ENCODE results near the gene NSUN3. TPM values are rescaled to one million over a fixed set of nuclear protein-coding genes. Genes with fewer than 3 reads are reported as not detected.

Gene NSUN3
- total RNA-seq = 10.4 and 11.7 TPM in 2 replicates

DNA sequence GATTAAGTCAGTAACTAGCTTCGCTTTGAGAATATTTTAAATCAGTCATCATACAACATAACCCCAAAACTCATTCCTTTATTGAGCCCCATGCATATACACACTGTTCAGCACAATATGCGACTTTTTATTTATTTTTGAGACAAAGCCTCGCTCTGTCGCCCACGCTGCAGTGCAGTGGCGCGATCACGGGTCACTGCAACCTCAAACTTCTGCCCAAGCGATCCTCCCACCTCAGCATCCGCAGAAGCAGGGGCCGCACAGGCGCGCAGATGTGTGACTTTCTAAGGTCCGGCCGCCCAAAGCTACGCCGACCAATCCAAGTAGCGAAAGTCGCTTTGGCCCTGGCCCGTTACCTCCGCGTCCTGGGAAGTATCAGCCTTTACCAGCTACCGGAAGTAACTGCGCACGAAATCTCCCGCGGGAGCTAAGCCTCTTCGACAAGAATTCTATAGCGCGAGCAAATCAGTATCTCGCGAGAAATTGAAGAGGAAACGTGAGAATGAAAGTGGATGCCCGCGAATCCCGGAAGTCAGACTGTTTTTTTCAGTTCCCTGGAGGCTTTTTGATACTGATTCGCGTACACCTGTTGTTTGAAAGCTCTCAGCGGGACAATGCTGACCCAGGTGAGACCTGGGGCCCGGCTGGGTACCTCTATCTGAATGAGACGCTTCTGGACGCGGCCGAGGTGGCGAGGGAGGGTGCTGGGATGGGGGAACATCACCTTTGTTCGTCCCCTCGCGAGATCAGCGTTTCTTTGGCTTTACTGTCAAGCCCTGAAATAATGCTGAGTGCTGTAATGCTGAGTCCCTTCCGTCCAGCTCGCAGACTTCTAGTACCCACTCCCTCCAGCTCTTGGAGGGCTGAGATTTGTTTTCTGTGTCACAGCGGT lies at the start of gene NSUN3, which contains the start of gene DHFR2:
TSS of gene NSUN3 (plus strand) at position 549 of the 892 bp plus-strand sequence. CDS start at position 615, 66 bp downstream.
TSS of gene DHFR2 (minus strand) at position 404 of the 892 bp plus-strand sequence. CDS start 1,405 bp downstream, outside the sequence.

DNA sequence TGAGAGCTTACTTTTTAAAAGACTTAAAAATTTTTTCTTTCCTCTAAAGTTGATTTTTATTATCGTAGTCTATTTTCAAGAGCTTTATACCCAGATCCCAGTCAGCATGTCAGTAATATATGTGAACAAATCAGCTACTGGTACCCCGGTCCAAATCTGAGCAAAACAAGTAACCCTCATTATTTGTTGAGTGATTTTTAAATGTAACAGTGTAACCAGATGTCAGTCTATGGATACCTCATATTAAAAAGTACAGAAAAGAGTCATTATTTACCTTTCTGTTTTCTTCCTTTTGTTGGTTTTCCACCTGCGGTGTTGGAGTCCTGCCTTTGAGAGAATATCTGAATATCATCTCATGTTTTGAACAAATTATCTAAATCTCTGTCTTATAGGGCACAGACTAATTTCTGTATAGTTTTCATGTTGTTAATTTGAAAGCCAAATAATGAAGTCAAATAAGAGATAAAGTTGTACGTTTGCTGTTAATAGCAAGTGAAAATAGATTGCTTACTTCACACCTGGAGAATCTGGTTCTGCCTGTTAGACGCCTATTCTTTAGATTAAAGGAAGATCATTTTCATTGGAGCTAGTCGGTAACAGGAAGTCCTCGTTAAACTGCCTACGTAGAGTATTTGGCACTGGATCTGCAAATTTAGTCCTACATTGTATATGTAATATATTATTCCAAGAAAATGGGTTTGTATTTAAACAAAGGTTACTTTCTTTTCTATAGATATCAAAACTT lies 34.6 kb upstream of the NSUN3 start, which contains the start of gene STX19:
TSS of gene STX19 (minus strand) at position 505 of the 745 bp plus-strand sequence. CDS start 13,328 bp downstream, outside the sequence.

Other genes with a start within 250 kb of the NSUN3 start
- gene PROS1, start 89.2 kb upstream of the NSUN3 start, total RNA-seq = 4.9 and 8.1 TPM in 2 replicates
- gene ARL13B, start 82.9 kb upstream of the NSUN3 start, total RNA-seq = 9.1 and 12.6 TPM in 2 replicates
- not detected in 2 replicates for gene STX19, start 34.5 kb upstream of the NSUN3 start, total RNA-seq
- 1.9 and 2.1 TPM in 2 replicates for gene DHFR2, start 145 bp upstream of the NSUN3 start, total RNA-seq